HCT116 (cell line): ENCODE results near the gene ZFX.

ENCODE experiments used
- CTCF ChIP-seq, 3 experiments: fragments of 200-600 bp in 1 of 3; sonication (generic) in 1 of 3; IDR thresholded peaks in 2 of 3; conservative IDR thresholded peaks in 1 of 3; 2 replicates each; pipeline ENCODE4 v1.5.1; 2012 to 2017; ENCODE audit warnings: low read depth in 2 of 3, low read length in 2 of 3, antibody characterized with exemption in 1 of 3, borderline replicate concordance in 1 of 3, control low read depth in 1 of 3, mild to moderate bottlenecking in 1 of 3, mixed read lengths in 1 of 3, mixed run types in 1 of 3, moderate library complexity in 1 of 3; ENCODE audit not compliant: insufficient read depth in 1 of 3
- POLR2AphosphoS5 ChIP-seq: IDR thresholded peaks from 2 replicates; pipeline ENCODE4 v1.6.1; 2011; ENCODE audit warnings: mild to moderate bottlenecking, low read depth, low read length, moderate library complexity
- RAD21 ChIP-seq: IDR thresholded peaks from 2 replicates; pipeline ENCODE4 v1.6.1; 2012; ENCODE audit warnings: low read depth, mild to moderate bottlenecking
- YY1 ChIP-seq: IDR thresholded peaks from 2 replicates; pipeline ENCODE4 v1.6.1; 2011; ENCODE audit warnings: low read length, low read depth, moderate library complexity, mild to moderate bottlenecking; ENCODE audit not compliant: insufficient replicate concordance; ENCODE audit errors: extremely low read depth

- TF ChIP-seq YY1 = no peak
- TF ChIP-seq RAD21 = no peak
- no peak for TF ChIP-seq CTCF (IDR thresholded peaks at IDR 0.05 in 2 of 3, conservative IDR thresholded peaks at IDR 0.05 in 1 of 3; ENCODE audit: borderline replicate concordance in 1 of 3, insufficient read depth in 1 of 3, low read depth in 2 of 3, low read length in 2 of 3)
- no peak for TF ChIP-seq POLR2AphosphoS5
Observed at GRCh38 chrX:24260842-24261550, 111.5 kb downstream of the ZFX start.
